Kidney (tissue), 14 donors: ENCODE measurements around the gene DQX1. TPM values are rescaled to one million over a fixed set of nuclear protein-coding genes. Genes with fewer than 3 reads are reported as not detected.

Experiments used
- DNase-seq, 5 donors: peaks; one replicate each; pipeline ENCODE4 v3.0.0-alpha.2; 2013 to 2020
- FAIRE-seq: peaks from 2 replicates; lab custom pipeline; 2012; peaks lifted over from hg19 to GRCh38; lab: Jason Lieb, UNC
- H3K27ac ChIP-seq, 2 donors: one replicate each; pipeline ENCODE4 v1.7.0; 2013; ENCODE audit warnings: low read depth in 2 of 2, low read length in 2 of 2, inconsistent platforms in 1 of 2
- H3K27me3 ChIP-seq: one replicate; pipeline ENCODE4 v1.7.1; 2013; ENCODE audit warnings: low read length, inconsistent platforms; ENCODE audit not compliant: control insufficient read depth, insufficient read depth
- H3K36me3 ChIP-seq, 3 donors: one replicate each; pipeline versions ENCODE4 v1.7.0 to v1.7.1; 2013; ENCODE audit warnings: low read length in 3 of 3, control low read depth in 1 of 3, inconsistent platforms in 1 of 3; ENCODE audit not compliant: insufficient read depth in 3 of 3, control insufficient read depth in 2 of 3
- H3K4me1 ChIP-seq, 3 donors: one replicate each; pipeline versions ENCODE4 v1.7.0 to v1.7.1; 2013; ENCODE audit warnings: low read length in 3 of 3, inconsistent platforms in 1 of 3, low read depth in 1 of 3; ENCODE audit not compliant: control insufficient read depth in 2 of 3, insufficient read depth in 2 of 3
- H3K4me3 ChIP-seq, 3 donors: one replicate each; pipeline versions ENCODE4 v1.7.0 to v1.8.1; 2013; ENCODE audit warnings: low read length in 3 of 3, control low read depth in 1 of 3, inconsistent platforms in 1 of 3
- H3K9ac ChIP-seq, 3 donors: one replicate each; pipeline versions ENCODE4 v1.7.0 to v1.7.1; 2013; ENCODE audit warnings: low read length in 3 of 3, control low read depth in 1 of 3, inconsistent platforms in 1 of 3
- H3K9me3 ChIP-seq, 3 donors: one replicate each; pipeline versions ENCODE4 v1.7.0 to v1.7.1; 2013; ENCODE audit warnings: low read length in 3 of 3, control low read depth in 1 of 3, inconsistent platforms in 1 of 3; ENCODE audit not compliant: control insufficient read depth in 2 of 3, insufficient read depth in 1 of 3
- CTCF ChIP-seq: IDR thresholded peaks from 3 replicates; pipeline ENCODE4 v1.5.1; 2012; ENCODE audit warnings: mild to moderate bottlenecking, moderate library complexity, borderline replicate concordance; ENCODE audit not compliant: insufficient read depth; ENCODE audit errors: extremely low read depth
- intact Hi-C: fragments of 100-400 bp; cut with DNase I; formaldehyde crosslinking; loops from one replicate; pipeline ENCODE4 v1.11.1; 2022
- polyA plus RNA-seq: library from polyadenylated mRNA; stranded (reverse); fragments of 350-450 nt; fragmentation: Illumina TruSeq; extraction: RNeasy Lipid Tissue Mini Kit (QIAGEN cat#74804); gene quantifications from one replicate; pipeline ENCODE4 v1.2.3, GENCODE V29; 2014; ENCODE audit warnings: low read depth, low replicate concordance; ENCODE audit not compliant: insufficient read depth
- total RNA-seq: library from RNA; stranded (reverse); fragmentation: NEBNext Ultra II Directional; extraction: Animal tissue kit (Norgen Biotek cat#: 25700); gene quantifications from one replicate; pipeline ENCODE4 v1.2.1, GENCODE V29; 2021
- donor health status: control.
- donor health status: control.
- donor health status: control.
- donor health status: control.
- donor health status: control.
- donor health status: DM: yes; HTN: yes; CAD: no.
- donor health status: Normal renal cell carcinoma (clear cell type).

The DQX1 gene
- total and polyA plus RNA-seq, 2 donors from 2014 or later, result not detected

- FAIRE-seq (no peak), DNase-seq (peak; percentile 99 to 100 (median 99))
- H3K4me3 ChIP-seq, result peak within 1 kb of the TSS; percentile 87 to 96 (median 91)
- no peaks in the 10 kb centered on the region for H3K9me3 ChIP-seq
- peaks cover 4 to 16% (median 7%) of the 10 kb centered on the region in 3 donors for H3K4me1 ChIP-seq
- no peaks in the 10 kb centered on the region for H3K27me3 ChIP-seq
- peaks cover 0 to 32% (median 19%) of the 10 kb centered on the region in 3 donors for H3K36me3 ChIP-seq
- H3K9ac ChIP-seq, result peak within 1 kb of the TSS; percentile 71 to 84 (median 83)
- H3K27ac ChIP-seq, result peak within 1 kb of the TSS; percentile 69 to 79
- intact Hi-C loops, result no loop called here
- peak; percentile 1 for TF ChIP-seq CTCF
Measured at GRCh38 chr2:74529357-74530238, 3.6 kb upstream of the DQX1 start, which contains the start of the genes AUP1 and HTRA2. AUP1 (minus strand) TSS chr2:74529706; CDS start chr2:74529629, 77 bp downstream. HTRA2 (plus strand) TSS chr2:74529933; CDS start chr2:74530007, 74 bp downstream.

DNA sequence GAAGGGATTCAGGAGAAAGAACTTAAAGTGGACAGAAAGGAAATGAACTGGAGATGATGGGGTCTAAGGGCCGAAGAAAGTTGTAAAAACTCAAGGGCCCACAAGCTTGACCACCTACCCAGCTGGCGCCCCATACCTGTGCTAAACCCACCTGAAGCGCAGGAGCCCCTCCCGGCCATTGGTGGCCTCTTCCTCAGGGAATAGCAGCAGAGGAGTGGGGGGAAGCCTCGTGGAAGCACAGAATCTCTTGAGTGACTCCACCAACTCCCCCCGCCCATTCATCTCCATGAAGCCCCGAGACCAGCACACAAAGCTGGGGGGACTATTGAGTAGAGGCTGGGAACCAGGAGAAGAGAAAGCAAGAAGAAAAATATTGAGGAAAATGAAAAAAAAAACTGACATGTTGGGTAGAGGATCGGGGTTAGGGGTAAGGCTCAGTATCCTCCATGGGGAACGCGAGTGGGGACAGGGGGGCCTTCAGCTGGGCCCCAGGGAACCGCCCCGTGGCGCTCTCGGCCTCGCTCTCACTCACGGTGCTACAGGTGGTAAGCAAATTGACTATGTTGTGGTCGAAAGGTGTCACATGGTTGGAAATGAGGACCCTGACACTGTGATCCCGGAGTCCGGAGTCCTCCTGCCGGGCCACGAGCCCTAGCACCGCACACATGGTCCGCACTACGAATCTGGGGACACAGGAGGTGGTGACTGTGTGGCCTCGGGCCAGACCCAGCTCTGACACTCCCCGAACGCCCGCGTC is 2.7 kb upstream of the DQX1 start:
- no peaks in the 10 kb centered on the region for H3K9me3 ChIP-seq
- H3K36me3 ChIP-seq, result peaks cover 0 to 32% (median 19%) of the 10 kb centered on the region in 3 donors
- H3K9ac ChIP-seq, result peak overlapping the region; percentile 71 to 84 (median 83)
- intact Hi-C loops, result no loop called here
- no peaks in the 10 kb centered on the region for H3K27me3 ChIP-seq
- DNase-seq, result peak in 3 of 5 donors; percentile 14 to 74 (median 73)
- no peak for FAIRE-seq
- peak overlapping the region; percentile 30 to 79 for H3K27ac ChIP-seq
- H3K4me1 ChIP-seq, result peaks cover 4 to 16% (median 7%) of the 10 kb centered on the region in 3 donors
- no peak for TF ChIP-seq CTCF
- peak overlapping the region; percentile 87 to 96 (median 91) for H3K4me3 ChIP-seq

DNA sequence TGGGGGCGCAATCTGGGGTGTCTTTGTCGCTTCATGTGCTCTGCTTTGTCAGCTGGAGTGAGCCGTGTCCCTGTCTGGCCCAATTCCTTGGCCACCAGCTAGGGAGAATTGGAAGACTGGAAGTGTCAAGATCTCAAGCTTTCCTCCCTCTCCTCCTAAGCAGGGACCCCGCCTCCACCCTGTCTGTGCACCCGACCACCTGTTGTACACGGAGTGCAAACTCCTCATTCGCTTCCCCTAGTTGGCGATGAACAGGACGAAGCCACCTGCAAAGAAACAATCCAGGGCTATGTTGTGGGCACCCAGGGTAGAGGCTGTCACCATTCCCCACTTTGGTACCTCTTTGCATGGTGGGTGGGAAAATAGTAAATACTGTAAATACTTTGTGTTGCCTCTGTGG is 1.7 kb upstream of the DQX1 start:
- Histone ChIP-seq H3K4me3 (no peak overlapping the region), H3K4me1 (peaks cover 4 to 16% (median 7%) of the 10 kb centered on the region in 3 donors), H3K27me3 (no peaks in the 10 kb centered on the region), H3K9ac (no peak overlapping the region), H3K36me3 (peaks cover 0 to 30% (median 15%) of the 10 kb centered on the region in 3 donors), H3K27ac (no peak overlapping the region), H3K9me3 (no peaks in the 10 kb centered on the region)
- DNase-seq (no peak), FAIRE-seq (no peak)
- intact Hi-C loops, result no loop called here
- TF ChIP-seq CTCF, result no peak
